Subcutaneous abdominal adipose tissue (tissue), 5 donors: Measurements from ENCODE around the gene ALOX5AP.

Experiments used
- H3K27ac ChIP-seq: one replicate; pipeline ENCODE4 v1.7.0; 2013; ENCODE audit warnings: low read depth, mild to moderate bottlenecking, inconsistent platforms, low read length, moderate library complexity
- H3K27me3 ChIP-seq, 5 donors: one replicate each; pipeline ENCODE4 v1.7.0; 2013; ENCODE audit warnings: low read length in 5 of 5, inconsistent platforms in 1 of 5; ENCODE audit not compliant: control insufficient read depth in 5 of 5, insufficient read depth in 4 of 5
- H3K36me3 ChIP-seq, 5 donors: one replicate each; pipeline ENCODE4 v1.7.0; 2013; ENCODE audit warnings: low read length in 5 of 5; ENCODE audit not compliant: control insufficient read depth in 5 of 5, insufficient read depth in 5 of 5
- H3K4me1 ChIP-seq, 5 donors: one replicate each; pipeline ENCODE4 v1.7.0; 2013; ENCODE audit warnings: low read length in 5 of 5, mild to moderate bottlenecking in 3 of 5, moderate library complexity in 1 of 5; ENCODE audit not compliant: control insufficient read depth in 5 of 5, insufficient read depth in 5 of 5
- H3K4me3 ChIP-seq, 5 donors: one replicate each; pipeline ENCODE4 v1.7.0; 2013; ENCODE audit warnings: low read length in 5 of 5, low read depth in 1 of 5
- H3K9ac ChIP-seq, 5 donors: one replicate each; pipeline ENCODE4 v1.7.0; 2013; ENCODE audit warnings: low read length in 5 of 5, mild to moderate bottlenecking in 4 of 5, moderate library complexity in 3 of 5
- H3K9me3 ChIP-seq, 5 donors: one replicate each; pipeline ENCODE4 v1.7.0; 2013; ENCODE audit warnings: low read length in 5 of 5; ENCODE audit not compliant: control insufficient read depth in 5 of 5
- donor health status: healthy.
- donor health status: healthy.
- donor health status: healthy.
- donor health status: healthy.
- donor health status: healthy.

Gene ALOX5AP

GRCh38 chr13:30736461-30737320 is 1.3 kb downstream of the ALOX5AP start:
- Histone ChIP-seq H3K27ac (no peak overlapping the region), H3K27me3 (no peaks in the 10 kb centered on the region), H3K9ac (peak overlapping the region in 1 of 5 donors; percentile 32), H3K36me3 (no peaks in the 10 kb centered on the region), H3K4me1 (peaks cover 0 to 35% (median 13%) of the 10 kb centered on the region in 5 donors), H3K4me3 (peak overlapping the region in 4 of 5 donors; percentile 17 to 42 (median 26)), H3K9me3 (no peaks in the 10 kb centered on the region)

- H3K27me3 ChIP-seq = no peaks in the 10 kb centered on the region
- H3K9ac ChIP-seq = no peak overlapping the region
- H3K4me1 ChIP-seq = peaks cover 0 to 36% (median 13%) of the 10 kb centered on the region in 5 donors
- no peaks in the 10 kb centered on the region for H3K36me3 ChIP-seq
- no peak overlapping the region for H3K4me3 ChIP-seq
- no peaks in the 10 kb centered on the region for H3K9me3 ChIP-seq
- no peak overlapping the region for H3K27ac ChIP-seq
Measured at GRCh38 chr13:30737511-30738337, 2.4 kb downstream of the ALOX5AP start.

GRCh38 chr13:30738526-30739236 is 3.3 kb downstream of the ALOX5AP start:
- Histone ChIP-seq H3K4me3 (no peak overlapping the region), H3K9me3 (no peaks in the 10 kb centered on the region), H3K4me1 (peaks cover 3 to 45% (median 22%) of the 10 kb centered on the region in 5 donors), H3K36me3 (no peaks in the 10 kb centered on the region), H3K27me3 (no peaks in the 10 kb centered on the region), H3K27ac (no peak overlapping the region), H3K9ac (no peak overlapping the region)

DNA sequence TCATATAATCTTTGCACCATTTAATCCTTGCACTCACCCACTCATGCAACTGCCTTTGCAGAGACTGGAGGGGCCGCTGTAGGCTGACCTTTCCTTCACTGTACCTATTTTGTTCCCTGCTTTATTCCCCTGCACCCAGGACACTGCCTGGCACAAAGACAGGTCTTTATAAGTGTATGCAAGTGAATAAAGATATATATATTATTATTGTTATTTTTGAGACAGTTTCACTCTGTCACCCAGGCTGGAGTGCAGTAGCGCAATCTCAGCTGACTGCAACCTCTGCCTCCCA is 3.8 kb downstream of the ALOX5AP start:
- Histone ChIP-seq H3K27me3 (no peaks in the 10 kb centered on the region), H3K9me3 (no peaks in the 10 kb centered on the region), H3K4me1 (peaks cover 5 to 49% (median 27%) of the 10 kb centered on the region in 5 donors), H3K9ac (no peak overlapping the region), H3K27ac (no peak overlapping the region), H3K36me3 (no peaks in the 10 kb centered on the region), H3K4me3 (no peak overlapping the region)

- peaks cover 0 to 2% (median 0%) of the 10 kb centered on the region in 5 donors for H3K36me3 ChIP-seq
- peak overlapping the region in 1 of 5 donors; percentile 13 for H3K9ac ChIP-seq
- H3K27me3 ChIP-seq = no peaks in the 10 kb centered on the region
- H3K27ac ChIP-seq = peak overlapping the region; percentile 49
- H3K9me3 ChIP-seq = no peaks in the 10 kb centered on the region
- peak overlapping the region in 3 of 5 donors; percentile 12 to 21 (median 16) for H3K4me3 ChIP-seq
- H3K4me1 ChIP-seq = peaks cover 5 to 50% (median 30%) of the 10 kb centered on the region in 5 donors
Measured at GRCh38 chr13:30739761-30740642, 4.7 kb downstream of the ALOX5AP start.

GRCh38 chr13:30742901-30743300 is 7.6 kb downstream of the ALOX5AP start:
- H3K9ac ChIP-seq = no peak overlapping the region
- no peaks in the 10 kb centered on the region for H3K9me3 ChIP-seq
- no peaks in the 10 kb centered on the region for H3K27me3 ChIP-seq
- no peak overlapping the region for H3K4me3 ChIP-seq
- H3K4me1 ChIP-seq = peaks cover 7 to 60% (median 50%) of the 10 kb centered on the region in 5 donors
- peaks cover 0 to 5% (median 0%) of the 10 kb centered on the region in 5 donors for H3K36me3 ChIP-seq
- peak overlapping the region; percentile 80 for H3K27ac ChIP-seq

GRCh38 chr13:30743319-30744055 is 8.1 kb downstream of the ALOX5AP start:
- H3K27ac ChIP-seq = peak overlapping the region; percentile 80
- peaks cover 7 to 59% (median 55%) of the 10 kb centered on the region in 5 donors for H3K4me1 ChIP-seq

GRCh38 chr13:30744056-30744680 is 8.8 kb downstream of the ALOX5AP start:
- H3K4me3 ChIP-seq = no peak overlapping the region
- H3K27ac ChIP-seq = peak overlapping the region; percentile 80
- H3K9ac ChIP-seq = no peak overlapping the region
- H3K36me3 ChIP-seq = peaks cover 0 to 5% (median 0%) of the 10 kb centered on the region in 5 donors
- no peaks in the 10 kb centered on the region for H3K27me3 ChIP-seq
- H3K4me1 ChIP-seq = peaks cover 10 to 59% (median 52%) of the 10 kb centered on the region in 5 donors
- no peaks in the 10 kb centered on the region for H3K9me3 ChIP-seq

More at GRCh38 chr13:30743319-30744055, 8.1 kb downstream of the ALOX5AP start:
- no peaks in the 10 kb centered on the region for H3K9me3 ChIP-seq
- no peak overlapping the region for H3K9ac ChIP-seq
- peaks cover 0 to 5% (median 0%) of the 10 kb centered on the region in 5 donors for H3K36me3 ChIP-seq
- no peak overlapping the region for H3K4me3 ChIP-seq
- no peaks in the 10 kb centered on the region for H3K27me3 ChIP-seq
